Right atrium auricular region (tissue), 2 donors: Measurements from ENCODE around the gene FOXC2. TPM values are rescaled to one million over a fixed set of nuclear protein-coding genes. Genes with fewer than 3 reads are reported as not detected.

Source experiments
- DNase-seq: peaks from one replicate; pipeline ENCODE4 v3.0.0-alpha.2; 2019; ENCODE audit warnings: low spot score
- H3K27ac ChIP-seq, 2 donors: fragments of 200-600 bp; sonication (generic); 1 replicate in 1 of 2; 2 replicates in 1 of 2; pipeline ENCODE4 v1.5.1; 2016 to 2019
- H3K27me3 ChIP-seq, 2 donors: fragments of 200-600 bp; sonication (generic); one replicate each; pipeline versions ENCODE4 v1.5.1 to v1.6.0; 2017 to 2019
- H3K36me3 ChIP-seq: fragments of 200-600 bp; sonication (generic); one replicate; pipeline ENCODE4 v1.5.1; 2016
- H3K4me1 ChIP-seq, 2 donors: fragments of 200-600 bp; sonication (generic); one replicate each; pipeline versions ENCODE4 v1.5.1 to v1.6.0; 2017 to 2019
- H3K4me3 ChIP-seq, 2 donors: fragments of 200-600 bp; sonication (generic); 1 replicate in 1 of 2; 2 replicates in 1 of 2; pipeline ENCODE4 v1.5.1; 2017 to 2019; ENCODE audit warnings: mild to moderate bottlenecking in 1 of 2, moderate library complexity in 1 of 2
- H3K9me3 ChIP-seq, 2 donors: fragments of 200-600 bp; sonication (generic); one replicate each; pipeline ENCODE4 v1.5.1; 2019
- CTCF ChIP-seq, 2 donors: fragments of 200-600 bp; sonication (generic); IDR thresholded peaks; one replicate each; pipeline ENCODE4 v1.5.1; 2019; ENCODE audit warnings: antibody characterized with exemption in 2 of 2
- total RNA-seq, 2 donors: library from RNA; depleted of rRNA; stranded (reverse); fragments of >200 nt; gene quantifications; one replicate each; pipeline ENCODE4 v1.1.0, GENCODE V29; 2016

FOXC2 gene
- total RNA-seq, 2 donors from 2014 or later = 2.6 to 2.9 TPM

DNA sequence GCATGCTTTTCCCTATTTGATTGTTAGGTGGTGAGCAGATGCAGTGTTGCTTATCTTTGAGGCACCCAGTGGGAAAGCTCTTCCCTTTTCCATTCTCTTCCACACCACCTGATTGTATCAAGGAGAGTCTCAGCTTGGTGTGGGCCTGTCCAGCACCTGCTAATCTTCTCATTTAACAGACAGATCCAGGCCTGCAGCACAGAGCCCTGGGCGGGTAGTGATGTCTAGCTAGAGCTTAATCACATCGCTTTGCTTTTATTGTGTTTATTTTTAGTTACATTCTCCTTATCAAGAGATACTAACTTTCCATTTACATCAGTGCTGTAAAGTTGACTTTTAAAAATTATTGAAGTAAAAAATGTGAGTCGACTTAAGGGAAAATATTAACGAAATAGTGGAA, 35.9 kb downstream of the FOXC2 start:
- H3K4me1 ChIP-seq = no peaks in the 10 kb centered on the region
- no peaks in the 10 kb centered on the region for H3K27me3 ChIP-seq
- DNase-seq = no peak
- no peaks in the 10 kb centered on the region for H3K9me3 ChIP-seq
- no peak overlapping the region for H3K4me3 ChIP-seq
- TF ChIP-seq CTCF (IDR thresholded peaks at IDR 0.05) = no peak
- no peak overlapping the region for H3K27ac ChIP-seq
- H3K36me3 ChIP-seq = no peaks in the 10 kb centered on the region

DNA sequence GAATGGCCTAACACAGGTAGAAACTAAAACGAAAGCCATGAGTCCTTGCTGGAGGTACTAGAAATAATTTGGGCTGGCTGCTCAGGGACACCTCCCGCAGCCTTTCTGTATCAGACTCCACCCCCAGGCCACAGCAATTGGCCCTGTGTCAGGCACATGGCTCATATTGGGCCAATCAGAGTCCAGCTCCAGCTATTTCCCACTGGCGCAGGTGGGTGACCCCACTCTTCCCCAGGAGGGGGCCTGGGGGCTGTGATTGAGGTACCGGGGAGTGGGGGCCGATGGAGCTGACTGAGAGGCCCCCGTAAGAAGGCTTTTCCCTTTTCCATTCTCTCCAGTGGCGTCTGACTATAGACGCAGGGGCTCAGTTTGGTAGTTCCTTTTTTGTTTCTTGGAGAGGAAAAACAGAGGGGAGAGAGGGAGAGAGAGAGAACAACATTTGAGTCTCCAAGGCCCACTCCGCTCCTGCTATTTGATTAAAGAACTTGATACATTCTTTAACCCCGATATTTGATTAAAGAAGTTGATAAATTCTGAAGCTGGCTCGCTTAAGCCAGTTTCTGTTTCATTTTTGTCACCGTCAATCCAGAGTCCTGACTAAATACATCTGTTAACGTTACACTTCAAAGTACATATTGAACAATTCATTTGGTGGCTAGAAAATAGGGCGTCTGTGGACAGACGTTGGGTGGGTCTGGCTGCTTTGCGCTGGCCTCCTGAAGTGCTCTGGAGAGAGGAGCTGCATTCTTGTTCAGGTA, 38.0 kb downstream of the FOXC2 start:
- Histone ChIP-seq H3K4me1 (no peaks in the 10 kb centered on the region), H3K27ac (no peak overlapping the region), H3K4me3 (no peak overlapping the region), H3K27me3 (no peaks in the 10 kb centered on the region), H3K9me3 (no peaks in the 10 kb centered on the region), H3K36me3 (no peaks in the 10 kb centered on the region)
- TF ChIP-seq CTCF (IDR thresholded peaks at IDR 0.05) = no peak
- DNase-seq = no peak

GRCh38 chr16:86605950-86606349, 39.3 kb downstream of the FOXC2 start:
- TF ChIP-seq CTCF (IDR thresholded peaks at IDR 0.05) = no peak
- H3K27ac ChIP-seq = no peak overlapping the region
- peaks cover 0 to 5% of the 10 kb centered on the region in 2 donors for H3K4me1 ChIP-seq
- H3K36me3 ChIP-seq = no peaks in the 10 kb centered on the region
- H3K4me3 ChIP-seq = no peak overlapping the region
- H3K27me3 ChIP-seq = no peaks in the 10 kb centered on the region
- no peak for DNase-seq
- H3K9me3 ChIP-seq = no peaks in the 10 kb centered on the region

GRCh38 chr16:86608301-86608747, 41.7 kb downstream of the FOXC2 start:
- Histone ChIP-seq H3K27ac (peak overlapping the region in 1 of 2 donors; percentile 1), H3K27me3 (no peaks in the 10 kb centered on the region), H3K4me3 (no peak overlapping the region), H3K36me3 (no peaks in the 10 kb centered on the region), H3K9me3 (no peaks in the 10 kb centered on the region), H3K4me1 (peaks cover 0 to 9% of the 10 kb centered on the region in 2 donors)
- TF ChIP-seq CTCF (IDR thresholded peaks at IDR 0.05) = no peak
- DNase-seq = no peak

- Histone ChIP-seq H3K4me3 (no peak overlapping the region), H3K27ac (peak overlapping the region in 1 of 2 donors; percentile 23), H3K9me3 (no peaks in the 10 kb centered on the region), H3K36me3 (no peaks in the 10 kb centered on the region), H3K27me3 (no peaks in the 10 kb centered on the region), H3K4me1 (peaks cover 0 to 9% of the 10 kb centered on the region in 2 donors)
- TF ChIP-seq CTCF (IDR thresholded peaks at IDR 0.05) = no peak
- no peak for DNase-seq
These were observed 42.5 kb downstream of the FOXC2 start for GRCh38 chr16:86609115-86609514.

DNA sequence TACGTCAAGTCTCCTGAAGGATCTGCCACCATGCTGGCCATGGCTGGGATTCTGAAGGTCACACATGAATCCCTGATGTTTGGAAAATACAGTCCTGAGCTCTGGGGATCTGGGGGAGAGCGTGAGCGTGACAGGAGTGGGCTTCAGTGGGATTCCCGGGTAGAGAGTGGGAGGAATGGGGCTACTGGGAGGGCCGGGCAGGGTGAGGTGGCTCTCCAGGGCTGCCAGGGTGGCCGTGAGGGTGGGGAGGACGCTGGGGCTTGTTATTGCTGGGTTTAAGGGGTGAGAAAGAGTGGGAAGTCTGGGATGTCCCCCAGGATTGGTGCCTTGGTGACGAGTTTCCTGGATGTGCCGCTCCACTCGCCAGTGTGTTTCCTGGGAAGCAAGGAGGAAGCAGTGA, 43.0 kb downstream of the FOXC2 start:
- no peak for DNase-seq
- H3K36me3 ChIP-seq = no peaks in the 10 kb centered on the region
- H3K4me1 ChIP-seq = peaks cover 0 to 9% of the 10 kb centered on the region in 2 donors
- no peaks in the 10 kb centered on the region for H3K27me3 ChIP-seq
- H3K27ac ChIP-seq = peak overlapping the region in 1 of 2 donors; percentile 55
- no peak for TF ChIP-seq CTCF (IDR thresholded peaks at IDR 0.05)
- no peak overlapping the region for H3K4me3 ChIP-seq
- H3K9me3 ChIP-seq = no peaks in the 10 kb centered on the region
